Activated CD4-positive, alpha-beta memory T cell treated with anti-CD3 and anti-CD28 coated beads for 36 hours (primary cell): Measurements from ENCODE around the gene SERTAD3. TPM values are rescaled to one million over a fixed set of nuclear protein-coding genes. Genes with fewer than 3 reads are reported as not detected.

ENCODE experiments used
- CTCF ChIA-PET: fragments of 350-600 bp; sonication (Branson Sonifier 250); formaldehyde crosslinking; loops from one replicate; lab custom pipeline; 2021; ENCODE audit warnings: antibody characterized with exemption, inconsistent platforms; lab: Charles Lee
- POLR2A ChIA-PET: fragments of 350-600 bp; sonication (Branson Sonifier 250); formaldehyde crosslinking; loops from one replicate; lab custom pipeline; 2021; ENCODE audit warnings: antibody characterized with exemption; lab: Charles Lee
- DNase-seq: peaks from one replicate; pipeline ENCODE4 v3.0.0-alpha.2; 2020
- H3K27ac Mint-ChIP-seq: one replicate; pipeline ENCODE4 v1.8.0; 2021; ENCODE audit warnings: mixed read lengths
- H3K27me3 Mint-ChIP-seq: one replicate; pipeline ENCODE4 v1.8.0; 2021; ENCODE audit warnings: mixed read lengths
- H3K36me3 Mint-ChIP-seq: one replicate; pipeline ENCODE4 v1.8.0; 2021; ENCODE audit warnings: mixed read lengths
- H3K4me1 Mint-ChIP-seq: one replicate; pipeline ENCODE4 v1.8.0; 2021; ENCODE audit warnings: low read depth, mixed read lengths
- H3K4me3 Mint-ChIP-seq: one replicate; pipeline ENCODE4 v1.8.0; 2021; ENCODE audit warnings: mild to moderate bottlenecking, mixed read lengths
- H3K9me3 Mint-ChIP-seq: one replicate; pipeline ENCODE4 v1.8.0; 2021; ENCODE audit warnings: mixed read lengths
- intact Hi-C: fragments of 100-400 bp; cut with micrococcal nuclease; formaldehyde crosslinking; loops from one replicate; pipeline ENCODE4 v1.15.1; 2023
- total RNA-seq, 2 experiments: library from RNA; stranded (reverse); gene quantifications; one replicate each; pipeline ENCODE4 v1.2.3, GENCODE V29; 2021

Gene SERTAD3
- total RNA-seq, 2 experiments from 2014 or later = 12.1 to 13.1 TPM

GRCh38 chr19:40392123-40392522 is 52.0 kb downstream of the SERTAD3 start:
- no peak for DNase-seq
- ChIA-PET CTCF (no interaction called here), POLR2A (no interaction called here)
- H3K27me3 Mint-ChIP-seq = no peaks in the 10 kb centered on the region
- no peak overlapping the region for H3K27ac Mint-ChIP-seq
- no peaks in the 10 kb centered on the region for H3K36me3 Mint-ChIP-seq
- H3K4me1 Mint-ChIP-seq = no peaks in the 10 kb centered on the region
- intact Hi-C loops = no loop called here
- H3K4me3 Mint-ChIP-seq = no peak overlapping the region
- no peaks in the 10 kb centered on the region for H3K9me3 Mint-ChIP-seq

Other genes with a start within 250 kb of the SERTAD3 start
- gene TTC9B, start 226.0 kb downstream of the SERTAD3 start, total RNA-seq = not detected
- gene CCNP, start 217.6 kb downstream of the SERTAD3 start, total RNA-seq = not detected
- 100 to 1,000 TPM; 126 to 127 TPM for gene AKT2, start 159.0 kb downstream of the SERTAD3 start, total RNA-seq
- gene C19orf47, start 95.9 kb downstream of the SERTAD3 start, total RNA-seq = 10 to 100 TPM; 18.3 to 20.8 TPM
- gene PLD3, start 95.6 kb downstream of the SERTAD3 start, total RNA-seq = 10 to 100 TPM; 70.9 to 73.4 TPM
- not detected for gene HIPK4, start 54.2 kb downstream of the SERTAD3 start, total RNA-seq
- gene PRX, start 31.0 kb downstream of the SERTAD3 start, total RNA-seq = 1 to 10 TPM; 1.2 to 1.7 TPM
- gene SERTAD1, start 18.3 kb downstream of the SERTAD3 start, total RNA-seq = 10 to 100 TPM; 11.5 to 12.6 TPM
- 10 to 100 TPM; 34.6 to 37.6 TPM for gene BLVRB, start 21.4 kb upstream of the SERTAD3 start, total RNA-seq
- gene SPTBN4, start 22.7 kb upstream of the SERTAD3 start, total RNA-seq = 1 to 10 TPM in 1 of 2 experiments, under 1 TPM in 1; 0.53 to 1.2 TPM
- gene SHKBP1, start 132.5 kb upstream of the SERTAD3 start, total RNA-seq = 100 to 1,000 TPM; 112 to 126 TPM
- 100 to 1,000 TPM; 178 to 182 TPM for gene LTBP4, start 157.0 kb upstream of the SERTAD3 start, total RNA-seq
- gene NUMBL, start 246.3 kb upstream of the SERTAD3 start, total RNA-seq = 10 to 100 TPM; 14.0 to 14.8 TPM